HEK293 (cell line): Measurements from ENCODE around the gene SERTAD1.

ENCODE experiments used
- BCL6B ChIP-seq: fragments of 450-650 bp; formaldehyde crosslinking; IDR thresholded peaks from 2 replicates; pipeline ENCODE4 v1.5.1; 2017; ENCODE audit warnings: missing biosample characterization, missing genetic modification characterization
- MEIS1 ChIP-seq: sonication (generic); formaldehyde crosslinking; IDR thresholded peaks from 2 replicates; pipeline ENCODE4 v1.8.1; 2022; ENCODE audit warnings: missing genetic modification reagents, mild to moderate bottlenecking, borderline replicate concordance
- SCRT2 ChIP-seq: fragments of 450-650 bp; formaldehyde crosslinking; IDR thresholded peaks from 2 replicates; pipeline ENCODE4 v1.5.1; 2016; ENCODE audit warnings: missing biosample characterization, missing genetic modification characterization
- SP2 ChIP-seq: fragments of 450-650 bp; formaldehyde crosslinking; IDR thresholded peaks from 2 replicates; pipeline ENCODE4 v1.5.1; 2016; ENCODE audit warnings: missing biosample characterization, missing genetic modification characterization
- SP3 ChIP-seq: fragments of 450-650 bp; formaldehyde crosslinking; IDR thresholded peaks from 2 replicates; pipeline ENCODE4 v1.5.1; 2016; ENCODE audit warnings: missing biosample characterization, missing genetic modification characterization
- TRIM28 ChIP-seq: IDR thresholded peaks from 2 replicates; pipeline ENCODE4 v1.6.1; 2011; ENCODE audit warnings: low read length, control low read depth, borderline replicate concordance
- ZBTB20 ChIP-seq: fragments of 450-650 bp; formaldehyde crosslinking; IDR thresholded peaks from 2 replicates; pipeline ENCODE4 v1.5.1; 2016; ENCODE audit warnings: missing biosample characterization, missing genetic modification characterization
- ZBTB49 ChIP-seq: fragments of 450-650 bp; formaldehyde crosslinking; IDR thresholded peaks from 2 replicates; pipeline ENCODE4 v1.5.1; 2016; ENCODE audit warnings: missing biosample characterization, missing genetic modification characterization, low read depth
- ZFP41 ChIP-seq: fragments of 450-650 bp; formaldehyde crosslinking; IDR thresholded peaks from 2 replicates; pipeline ENCODE4 v1.5.1; 2016; ENCODE audit warnings: missing biosample characterization, missing genetic modification characterization, borderline replicate concordance
- ZIC2 ChIP-seq: fragments of 450-650 bp; formaldehyde crosslinking; IDR thresholded peaks from 2 replicates; pipeline ENCODE4 v1.5.1; 2016; ENCODE audit warnings: missing biosample characterization, missing genetic modification characterization
- ZNF133 ChIP-seq: fragments of 450-650 bp; formaldehyde crosslinking; IDR thresholded peaks from 2 replicates; pipeline ENCODE4 v1.5.1; 2016; ENCODE audit warnings: missing biosample characterization, missing genetic modification characterization
- ZNF202 ChIP-seq: fragments of 450-650 bp; formaldehyde crosslinking; IDR thresholded peaks from 2 replicates; pipeline ENCODE4 v1.5.1; 2016; ENCODE audit warnings: missing biosample characterization, missing genetic modification characterization, borderline replicate concordance
- ZNF211 ChIP-seq: fragments of 450-650 bp; formaldehyde crosslinking; IDR thresholded peaks from 2 replicates; pipeline ENCODE4 v1.5.1; 2016; ENCODE audit warnings: low read depth, missing biosample characterization, missing genetic modification characterization
- ZNF274 ChIP-seq, 2 experiments: fragments of 200-500 bp in 1 of 2; fragments of 450-650 bp in 1 of 2; sonication (Bioruptor generic) in 1 of 2; formaldehyde crosslinking in 1 of 2; IDR thresholded peaks; 2 replicates each; pipeline versions ENCODE4 v1.5.1 to v1.6.1; 2014 to 2016; ENCODE audit warnings: borderline replicate concordance in 1 of 2, inconsistent platforms in 1 of 2, low read length in 1 of 2, missing biosample characterization in 1 of 2, missing genetic modification characterization in 1 of 2
- ZNF366 ChIP-seq: fragments of 450-650 bp; formaldehyde crosslinking; conservative IDR thresholded peaks from 2 replicates; pipeline ENCODE4 v1.5.1; 2016; ENCODE audit warnings: missing biosample characterization, missing genetic modification characterization
- ZNF404 ChIP-seq: fragments of 450-650 bp; formaldehyde crosslinking; IDR thresholded peaks from 2 replicates; pipeline ENCODE4 v1.5.1; 2017; ENCODE audit warnings: missing biosample characterization, missing genetic modification characterization
- ZNF521 ChIP-seq: fragments of 450-650 bp; formaldehyde crosslinking; IDR thresholded peaks from 2 replicates; pipeline ENCODE4 v1.5.1; 2017; ENCODE audit warnings: missing biosample characterization, mild to moderate bottlenecking, missing genetic modification characterization
- ZNF530 ChIP-seq: fragments of 450-650 bp; formaldehyde crosslinking; IDR thresholded peaks from 2 replicates; pipeline ENCODE4 v1.5.1; 2016; ENCODE audit warnings: low read depth, missing biosample characterization, missing genetic modification characterization
- ZNF544 ChIP-seq: fragments of 450-650 bp; formaldehyde crosslinking; IDR thresholded peaks from 2 replicates; pipeline ENCODE4 v1.5.0; 2017; ENCODE audit warnings: missing biosample characterization, missing genetic modification characterization
- ZNF561 ChIP-seq: fragments of 450-650 bp; IDR thresholded peaks from 2 replicates; pipeline ENCODE4 v1.5.1; 2018; ENCODE audit warnings: missing biosample characterization, missing genetic modification characterization, borderline replicate concordance
- ZNF670 ChIP-seq: fragments of 450-650 bp; formaldehyde crosslinking; IDR thresholded peaks from 2 replicates; pipeline ENCODE4 v1.5.1; 2016; ENCODE audit warnings: missing biosample characterization, missing genetic modification characterization, low read depth
- ZNF76 ChIP-seq: fragments of 450-650 bp; formaldehyde crosslinking; IDR thresholded peaks from 2 replicates; pipeline ENCODE4; 2016; ENCODE audit warnings: low read depth, missing biosample characterization, missing genetic modification characterization, borderline replicate concordance
- ZNF837 ChIP-seq: fragments of 450-650 bp; formaldehyde crosslinking; IDR thresholded peaks from 2 replicates; pipeline ENCODE4 v1.5.1; 2016; ENCODE audit warnings: missing biosample characterization, missing genetic modification characterization
- ZSCAN16 ChIP-seq: fragments of 450-650 bp; formaldehyde crosslinking; IDR thresholded peaks from 2 replicates; pipeline ENCODE4 v1.5.1; 2016; ENCODE audit warnings: missing biosample characterization, missing genetic modification characterization
- TF ChIP-seq, protein P1 (sequence below): fragments of 450-650 bp; formaldehyde crosslinking; conservative IDR thresholded peaks from 2 replicates; pipeline ENCODE4 v1.5.1; 2016; ENCODE audit warnings: low read depth, missing biosample characterization, missing genetic modification characterization
- TF ChIP-seq, protein P2 (sequence below): fragments of 450-650 bp; formaldehyde crosslinking; optimal IDR thresholded peaks from 2 replicates; pipeline ENCODE3; 2016; ENCODE audit warnings: missing biosample characterization, mild to moderate bottlenecking, missing genetic modification characterization
- TF ChIP-seq, protein P3 (sequence below): fragments of 450-650 bp; formaldehyde crosslinking; IDR thresholded peaks from 2 replicates; pipeline ENCODE4 v1.5.1; 2016; ENCODE audit warnings: missing biosample characterization, missing genetic modification characterization

Gene SERTAD1

GRCh38 chr19:40444000-40444824, 18.4 kb upstream of the SERTAD1 start, which contains the start of gene SERTAD3 (continued):
- no peak for TF ChIP-seq ZNF202 (tag by site-specific recombination)
- peak; percentile 87 for TF ChIP-seq ZNF76
- TF ChIP-seq ZNF837: no peak
- TF ChIP-seq BCL6B (tag by site-specific recombination): no peak
- TF ChIP-seq SCRT2 (tag by site-specific recombination): peak; percentile 99
- TF ChIP-seq, protein P1, sequence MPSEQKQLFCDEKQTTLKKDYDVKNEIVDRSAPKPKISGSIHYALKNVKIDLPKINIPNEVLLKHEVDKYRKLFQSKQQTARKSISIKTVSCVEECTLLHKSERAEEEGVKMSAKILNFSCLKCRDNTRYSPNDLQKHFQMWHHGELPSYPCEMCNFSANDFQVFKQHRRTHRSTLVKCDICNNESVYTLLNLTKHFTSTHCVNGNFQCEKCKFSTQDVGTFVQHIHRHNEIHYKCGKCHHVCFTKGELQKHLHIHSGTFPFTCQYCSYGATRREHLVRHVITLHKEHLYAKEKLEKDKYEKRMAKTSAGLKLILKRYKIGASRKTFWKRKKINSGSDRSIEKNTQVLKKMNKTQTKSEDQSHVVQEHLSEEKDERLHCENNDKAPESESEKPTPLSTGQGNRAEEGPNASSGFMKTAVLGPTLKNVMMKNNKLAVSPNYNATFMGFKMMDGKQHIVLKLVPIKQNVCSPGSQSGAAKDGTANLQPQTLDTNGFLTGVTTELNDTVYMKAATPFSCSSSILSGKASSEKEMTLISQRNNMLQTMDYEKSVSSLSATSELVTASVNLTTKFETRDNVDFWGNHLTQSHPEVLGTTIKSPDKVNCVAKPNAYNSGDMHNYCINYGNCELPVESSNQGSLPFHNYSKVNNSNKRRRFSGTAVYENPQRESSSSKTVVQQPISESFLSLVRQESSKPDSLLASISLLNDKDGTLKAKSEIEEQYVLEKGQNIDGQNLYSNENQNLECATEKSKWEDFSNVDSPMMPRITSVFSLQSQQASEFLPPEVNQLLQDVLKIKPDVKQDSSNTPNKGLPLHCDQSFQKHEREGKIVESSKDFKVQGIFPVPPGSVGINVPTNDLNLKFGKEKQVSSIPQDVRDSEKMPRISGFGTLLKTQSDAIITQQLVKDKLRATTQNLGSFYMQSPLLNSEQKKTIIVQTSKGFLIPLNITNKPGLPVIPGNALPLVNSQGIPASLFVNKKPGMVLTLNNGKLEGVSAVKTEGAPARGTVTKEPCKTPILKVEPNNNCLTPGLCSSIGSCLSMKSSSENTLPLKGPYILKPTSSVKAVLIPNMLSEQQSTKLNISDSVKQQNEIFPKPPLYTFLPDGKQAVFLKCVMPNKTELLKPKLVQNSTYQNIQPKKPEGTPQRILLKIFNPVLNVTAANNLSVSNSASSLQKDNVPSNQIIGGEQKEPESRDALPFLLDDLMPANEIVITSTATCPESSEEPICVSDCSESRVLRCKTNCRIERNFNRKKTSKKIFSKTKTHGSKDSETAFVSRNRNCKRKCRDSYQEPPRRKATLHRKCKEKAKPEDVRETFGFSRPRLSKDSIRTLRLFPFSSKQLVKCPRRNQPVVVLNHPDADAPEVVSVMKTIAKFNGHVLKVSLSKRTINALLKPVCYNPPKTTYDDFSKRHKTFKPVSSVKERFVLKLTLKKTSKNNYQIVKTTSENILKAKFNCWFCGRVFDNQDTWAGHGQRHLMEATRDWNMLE (tag by site-specific recombination): no peak; the same call in 1 of the 2 replicates
- TF ChIP-seq, protein P2, sequence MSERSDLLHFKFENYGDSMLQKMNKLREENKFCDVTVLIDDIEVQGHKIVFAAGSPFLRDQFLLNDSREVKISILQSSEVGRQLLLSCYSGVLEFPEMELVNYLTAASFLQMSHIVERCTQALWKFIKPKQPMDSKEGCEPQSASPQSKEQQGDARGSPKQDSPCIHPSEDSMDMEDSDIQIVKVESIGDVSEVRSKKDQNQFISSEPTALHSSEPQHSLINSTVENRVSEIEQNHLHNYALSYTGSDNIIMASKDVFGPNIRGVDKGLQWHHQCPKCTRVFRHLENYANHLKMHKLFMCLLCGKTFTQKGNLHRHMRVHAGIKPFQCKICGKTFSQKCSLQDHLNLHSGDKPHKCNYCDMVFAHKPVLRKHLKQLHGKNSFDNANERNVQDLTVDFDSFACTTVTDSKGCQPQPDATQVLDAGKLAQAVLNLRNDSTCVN (tag by site-specific recombination): peak; percentile 91
- no peak for TF ChIP-seq ZNF133 (tag by site-specific recombination)
- peak; percentile 100 for TF ChIP-seq SP3 (tag by site-specific recombination)
- TF ChIP-seq ZSCAN16: no peak
- no peak for TF ChIP-seq ZNF404
- no peak for TF ChIP-seq ZFP41 (tag by site-specific recombination)
- no peak; the same call in 1 of the 2 replicates for TF ChIP-seq ZNF366 (tag by site-specific recombination)
- TF ChIP-seq ZBTB20 (tag by site-specific recombination): peak; percentile 13; the same call in 1 of the 2 replicates
- TF ChIP-seq ZNF544 (tag by site-specific recombination): no peak
- no peak for TF ChIP-seq ZNF274 (IDR thresholded peaks at IDR 0.05; ENCODE audit: low read length)
- TF ChIP-seq ZNF274 (tag by site-specific recombination; IDR thresholded peaks at IDR 0.05; ENCODE audit: borderline replicate concordance): no peak
- TF ChIP-seq SP2 (tag by site-specific recombination): peak; percentile 92
- TF ChIP-seq, protein P3, sequence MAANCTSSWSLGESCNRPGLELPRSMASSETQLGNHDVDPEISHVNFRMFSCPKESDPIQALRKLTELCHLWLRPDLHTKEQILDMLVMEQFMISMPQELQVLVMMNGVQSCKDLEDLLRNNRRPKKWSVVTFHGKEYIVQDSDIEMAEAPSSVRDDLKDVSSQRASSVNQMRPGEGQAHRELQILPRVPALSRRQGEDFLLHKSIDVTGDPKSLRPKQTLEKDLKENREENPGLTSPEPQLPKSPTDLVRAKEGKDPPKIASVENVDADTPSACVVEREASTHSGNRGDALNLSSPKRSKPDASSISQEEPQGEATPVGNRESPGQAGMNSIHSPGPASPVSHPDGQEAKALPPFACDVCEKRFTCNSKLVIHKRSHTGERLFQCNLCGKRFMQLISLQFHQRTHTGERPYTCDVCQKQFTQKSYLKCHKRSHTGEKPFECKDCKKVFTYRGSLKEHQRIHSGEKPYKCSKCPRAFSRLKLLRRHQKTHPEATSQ: peak; percentile 97; the same call in 1 of the 2 replicates
- TF ChIP-seq ZNF521 (tag by site-specific recombination): no peak
- TF ChIP-seq ZNF211 (tag by site-specific recombination): no peak
- TF ChIP-seq MEIS1 (CRISPR knock-in tag): no peak
- no peak for TF ChIP-seq ZNF530 (tag by site-specific recombination)
- TF ChIP-seq ZIC2 (tag by site-specific recombination): peak; percentile 97
- no peak for TF ChIP-seq ZBTB49
- peak; percentile 98 for TF ChIP-seq ZNF561 (tag by site-specific recombination)
- no peak for TF ChIP-seq ZNF670 (tag by site-specific recombination)
- TF ChIP-seq TRIM28: no peak
